ENCODE data around the gene LRCH4.

LRCH4 gene

DNA sequence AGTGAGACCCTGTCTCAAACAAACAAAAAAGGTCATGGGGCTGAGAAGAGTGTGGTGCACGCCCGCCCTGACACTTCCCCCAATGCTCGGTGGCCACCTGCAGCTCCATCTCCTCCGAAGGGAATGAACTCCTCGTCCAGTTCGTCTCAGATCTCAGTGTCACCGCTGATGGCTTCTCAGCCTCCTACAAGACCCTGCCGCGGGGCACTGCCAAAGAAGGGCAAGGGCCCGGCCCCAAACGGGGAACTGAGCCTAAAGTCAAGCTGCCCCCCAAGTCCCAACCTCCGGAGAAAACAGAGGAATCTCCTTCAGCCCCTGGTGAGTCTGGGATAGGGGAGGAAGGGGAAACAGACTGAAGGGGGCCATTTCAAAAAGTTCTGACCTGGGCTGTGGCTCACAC is 20.4 kb upstream of the LRCH4 start:
- no peak for TF ChIP-seq NFIC (IDR thresholded peaks at IDR 0.05)
- TF ChIP-seq, protein P1, sequence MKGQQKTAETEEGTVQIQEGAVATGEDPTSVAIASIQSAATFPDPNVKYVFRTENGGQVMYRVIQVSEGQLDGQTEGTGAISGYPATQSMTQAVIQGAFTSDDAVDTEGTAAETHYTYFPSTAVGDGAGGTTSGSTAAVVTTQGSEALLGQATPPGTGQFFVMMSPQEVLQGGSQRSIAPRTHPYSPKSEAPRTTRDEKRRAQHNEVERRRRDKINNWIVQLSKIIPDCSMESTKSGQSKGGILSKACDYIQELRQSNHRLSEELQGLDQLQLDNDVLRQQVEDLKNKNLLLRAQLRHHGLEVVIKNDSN (IDR thresholded peaks at IDR 0.05) = no peak
- TF ChIP-seq, protein P2, sequence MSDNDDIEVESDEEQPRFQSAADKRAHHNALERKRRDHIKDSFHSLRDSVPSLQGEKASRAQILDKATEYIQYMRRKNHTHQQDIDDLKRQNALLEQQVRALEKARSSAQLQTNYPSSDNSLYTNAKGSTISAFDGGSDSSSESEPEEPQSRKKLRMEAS (IDR thresholded peaks at IDR 0.05) = no peak
- no peak for TF ChIP-seq RAD21 (IDR thresholded peaks at IDR 0.05; ENCODE audit: low read depth)
- TF ChIP-seq TCF12 (IDR thresholded peaks at IDR 0.05; ENCODE audit: low read depth) = no peak
- no peak for TF ChIP-seq CEBPB (IDR thresholded peaks at IDR 0.05)
- TF ChIP-seq ZBTB7A (IDR thresholded peaks at IDR 0.05; ENCODE audit: low read depth) = no peak
- no peak for TF ChIP-seq EP300 (IDR thresholded peaks at IDR 0.05; ENCODE audit: borderline replicate concordance)

DNA sequence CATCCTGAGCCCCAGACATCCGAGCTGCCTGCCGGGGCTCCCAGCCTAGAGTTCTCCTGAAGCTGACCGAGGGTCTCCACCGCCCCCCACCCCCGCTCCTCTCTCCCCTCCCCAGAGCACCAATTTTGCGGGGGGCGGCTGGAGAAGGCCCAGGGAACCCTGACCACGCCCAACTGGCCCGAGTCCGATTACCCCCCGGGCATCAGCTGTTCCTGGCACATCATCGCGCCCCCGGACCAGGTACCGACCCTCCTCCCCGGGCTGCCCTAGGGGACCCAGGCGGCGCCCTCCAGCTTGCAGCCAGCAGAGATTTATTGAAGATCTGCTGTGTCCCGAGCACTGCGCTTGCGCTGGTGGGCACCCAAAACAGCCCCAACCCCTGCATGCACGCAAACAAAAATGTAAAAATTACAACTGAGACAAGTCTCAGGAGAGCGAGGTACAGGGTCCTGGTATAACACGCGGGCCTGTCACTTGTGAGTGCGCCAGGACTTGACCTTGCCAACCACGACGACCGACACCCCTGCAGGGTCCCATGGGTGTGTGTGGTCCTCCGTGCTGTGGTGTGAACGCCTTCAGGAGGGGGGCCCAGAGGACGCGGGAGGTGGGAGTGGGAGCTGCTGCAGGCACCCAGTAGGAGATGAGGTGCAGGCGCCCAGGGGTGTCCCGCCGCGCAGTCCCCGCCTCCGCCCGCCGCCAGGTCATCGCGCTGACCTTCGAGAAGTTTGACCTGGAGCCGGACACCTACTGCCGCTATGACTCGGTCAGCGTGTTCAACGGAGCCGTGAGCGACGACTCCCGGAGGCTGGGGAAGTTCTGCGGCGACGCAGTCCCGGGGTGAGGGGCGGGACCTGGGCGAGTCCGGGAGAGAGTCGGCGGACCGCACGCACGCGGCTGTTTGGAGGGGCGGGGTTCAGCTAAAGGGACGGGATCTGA is 19.3 kb upstream of the LRCH4 start:
- TF ChIP-seq ZBTB7A (IDR thresholded peaks at IDR 0.05; ENCODE audit: low read depth) = peak; percentile 16; the same call in 1 of the 2 replicates
- no peak for TF ChIP-seq CEBPB (IDR thresholded peaks at IDR 0.05)

DNA sequence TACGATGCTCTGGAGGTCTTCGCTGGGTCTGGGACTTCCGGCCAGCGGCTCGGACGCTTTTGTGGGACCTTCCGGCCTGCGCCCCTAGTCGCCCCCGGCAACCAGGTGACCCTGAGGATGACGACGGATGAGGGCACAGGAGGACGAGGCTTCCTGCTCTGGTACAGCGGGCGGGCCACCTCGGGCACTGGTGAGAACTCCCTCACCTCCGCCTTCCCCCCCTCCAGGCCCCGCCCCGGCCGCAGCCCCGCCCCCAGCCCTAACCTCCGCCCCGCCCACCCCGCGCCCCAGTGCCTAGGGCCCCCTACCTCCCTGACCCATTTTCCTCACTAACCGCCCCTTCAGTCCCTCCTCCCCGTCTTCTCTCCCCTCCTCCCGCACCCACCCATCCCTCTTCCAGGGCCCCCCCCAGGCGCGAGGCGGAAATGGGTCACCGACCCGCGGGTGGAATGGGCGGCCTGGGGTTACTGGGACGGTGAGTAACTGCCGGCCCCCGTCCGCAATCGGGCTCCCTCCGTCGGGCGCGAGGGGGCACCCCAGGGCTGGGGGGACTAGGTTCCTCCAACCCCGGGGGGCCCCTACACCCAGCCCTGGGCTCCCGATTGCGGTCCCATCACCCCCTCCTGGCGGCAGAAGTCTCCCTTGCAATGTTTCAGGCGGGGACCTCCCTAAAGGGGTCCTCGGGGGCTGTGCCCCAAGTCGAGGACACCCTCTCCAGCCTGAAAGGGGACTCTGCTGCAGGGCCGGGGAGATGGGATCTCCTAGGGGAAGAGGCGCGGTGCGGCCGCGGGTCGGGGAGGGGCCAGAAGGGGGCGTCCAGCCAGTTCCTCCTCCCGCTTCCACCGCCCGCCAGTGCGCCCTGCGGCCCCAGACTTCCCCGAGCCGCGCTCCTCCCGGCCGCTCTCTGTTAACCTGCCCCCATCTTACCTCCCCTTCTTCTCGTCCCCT is 18.4 kb upstream of the LRCH4 start:
- peak; percentile 87; the same call in 1 of the 2 replicates for TF ChIP-seq ZBTB7A (IDR thresholded peaks at IDR 0.05; ENCODE audit: low read depth)
- no peak for TF ChIP-seq TEAD4 (IDR thresholded peaks at IDR 0.05)
- TF ChIP-seq TCF12 (IDR thresholded peaks at IDR 0.05; ENCODE audit: low read depth) = no peak
- no peak for TF ChIP-seq EGR1 (IDR thresholded peaks at IDR 0.05)
- TF ChIP-seq TAF1 (IDR thresholded peaks at IDR 0.05; ENCODE audit: low read depth) = peak; percentile 19; the same call in 1 of the 2 replicates
- no peak for TF ChIP-seq NFIC (IDR thresholded peaks at IDR 0.05)
- TF ChIP-seq YY1 (IDR thresholded peaks at IDR 0.05; ENCODE audit: low read depth) = no peak
- TF ChIP-seq FOXM1 (IDR thresholded peaks at IDR 0.05; ENCODE audit: borderline replicate concordance, low read depth) = no peak
- TF ChIP-seq, protein P1 (IDR thresholded peaks at IDR 0.05) = no peak
- TF ChIP-seq EP300 (IDR thresholded peaks at IDR 0.05; ENCODE audit: borderline replicate concordance) = no peak
- TF ChIP-seq CREB1 (IDR thresholded peaks at IDR 0.05; ENCODE audit: low read depth) = no peak
- TF ChIP-seq RAD21 (IDR thresholded peaks at IDR 0.05; ENCODE audit: low read depth) = no peak
- TF ChIP-seq, protein P3, sequence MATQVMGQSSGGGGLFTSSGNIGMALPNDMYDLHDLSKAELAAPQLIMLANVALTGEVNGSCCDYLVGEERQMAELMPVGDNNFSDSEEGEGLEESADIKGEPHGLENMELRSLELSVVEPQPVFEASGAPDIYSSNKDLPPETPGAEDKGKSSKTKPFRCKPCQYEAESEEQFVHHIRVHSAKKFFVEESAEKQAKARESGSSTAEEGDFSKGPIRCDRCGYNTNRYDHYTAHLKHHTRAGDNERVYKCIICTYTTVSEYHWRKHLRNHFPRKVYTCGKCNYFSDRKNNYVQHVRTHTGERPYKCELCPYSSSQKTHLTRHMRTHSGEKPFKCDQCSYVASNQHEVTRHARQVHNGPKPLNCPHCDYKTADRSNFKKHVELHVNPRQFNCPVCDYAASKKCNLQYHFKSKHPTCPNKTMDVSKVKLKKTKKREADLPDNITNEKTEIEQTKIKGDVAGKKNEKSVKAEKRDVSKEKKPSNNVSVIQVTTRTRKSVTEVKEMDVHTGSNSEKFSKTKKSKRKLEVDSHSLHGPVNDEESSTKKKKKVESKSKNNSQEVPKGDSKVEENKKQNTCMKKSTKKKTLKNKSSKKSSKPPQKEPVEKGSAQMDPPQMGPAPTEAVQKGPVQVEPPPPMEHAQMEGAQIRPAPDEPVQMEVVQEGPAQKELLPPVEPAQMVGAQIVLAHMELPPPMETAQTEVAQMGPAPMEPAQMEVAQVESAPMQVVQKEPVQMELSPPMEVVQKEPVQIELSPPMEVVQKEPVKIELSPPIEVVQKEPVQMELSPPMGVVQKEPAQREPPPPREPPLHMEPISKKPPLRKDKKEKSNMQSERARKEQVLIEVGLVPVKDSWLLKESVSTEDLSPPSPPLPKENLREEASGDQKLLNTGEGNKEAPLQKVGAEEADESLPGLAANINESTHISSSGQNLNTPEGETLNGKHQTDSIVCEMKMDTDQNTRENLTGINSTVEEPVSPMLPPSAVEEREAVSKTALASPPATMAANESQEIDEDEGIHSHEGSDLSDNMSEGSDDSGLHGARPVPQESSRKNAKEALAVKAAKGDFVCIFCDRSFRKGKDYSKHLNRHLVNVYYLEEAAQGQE (IDR thresholded peaks at IDR 0.05; ENCODE audit: low read depth) = no peak
- TF ChIP-seq CEBPB (IDR thresholded peaks at IDR 0.05) = no peak
- TF ChIP-seq, protein P2 (IDR thresholded peaks at IDR 0.05) = no peak; the same call in none of the 2 replicates

GRCh38 chr7:100603726-100604027 is 17.7 kb upstream of the LRCH4 start:
- TF ChIP-seq CREB1 (IDR thresholded peaks at IDR 0.05; ENCODE audit: low read depth) (no peak), FOXM1 (IDR thresholded peaks at IDR 0.05; ENCODE audit: borderline replicate concordance, low read depth) (no peak), CEBPB (IDR thresholded peaks at IDR 0.05) (no peak)
- TF ChIP-seq, protein P2 (IDR thresholded peaks at IDR 0.05) = 0 out of 2 replicates have a peak, but pooled peaks have one; percentile 29

GRCh38 chr7:100602889-100603725 is 17.2 kb upstream of the LRCH4 start:
- TF ChIP-seq, protein P2 (IDR thresholded peaks at IDR 0.05) = no peak
- TF ChIP-seq, protein P3 (IDR thresholded peaks at IDR 0.05; ENCODE audit: low read depth) = no peak
- TF ChIP-seq EP300 (IDR thresholded peaks at IDR 0.05; ENCODE audit: borderline replicate concordance) (no peak), CEBPB (IDR thresholded peaks at IDR 0.05) (no peak), EGR1 (IDR thresholded peaks at IDR 0.05) (no peak), RAD21 (IDR thresholded peaks at IDR 0.05; ENCODE audit: low read depth) (no peak), TAF1 (IDR thresholded peaks at IDR 0.05; ENCODE audit: low read depth) (no peak), ZBTB7A (IDR thresholded peaks at IDR 0.05; ENCODE audit: low read depth) (no peak), TEAD4 (IDR thresholded peaks at IDR 0.05) (no peak)
- TF ChIP-seq, protein P1 (IDR thresholded peaks at IDR 0.05) = no peak
